Peyer's patch (tissue), 4 donors: ENCODE data around the gene RENBP.

Experiments
- CTCF ChIP-seq, 6 experiments: fragments of 450-650 bp in 4 of 6; fragments of 200-600 bp in 2 of 6; sonication (generic) in 1 of 6; IDR thresholded peaks; one replicate each; pipeline ENCODE4 v1.5.1; 2017 to 2019; ENCODE audit warnings: antibody characterized with exemption in 6 of 6, mild to moderate bottlenecking in 3 of 6, moderate library complexity in 1 of 6
- POLR2A ChIP-seq, 2 donors: fragments of 450-650 bp; IDR thresholded peaks; one replicate each; pipeline ENCODE4 v1.5.1; 2017; ENCODE audit warnings: antibody characterized with exemption in 2 of 2, mild to moderate bottlenecking in 2 of 2, moderate library complexity in 2 of 2

GRCh38 chrX:153889123-153889522 is 55.3 kb downstream of the RENBP start:
- no peak for TF ChIP-seq CTCF (IDR thresholded peaks at IDR 0.05)
- no peak for TF ChIP-seq POLR2A (IDR thresholded peaks at IDR 0.05)
